C4-2B (cell line): ENCODE data around the gene CTIF.

Experiments used
- ZFX ChIP-seq: fragments of 450-650 bp; IDR thresholded peaks from 2 replicates; pipeline ENCODE4 v1.6.1; 2017
- TF ChIP-seq, protein P1 (sequence below): fragments of 450-650 bp; conservative IDR thresholded peaks from 2 replicates; pipeline ENCODE4 v1.5.1; 2017; ENCODE audit warnings: mild to moderate bottlenecking

DNA sequence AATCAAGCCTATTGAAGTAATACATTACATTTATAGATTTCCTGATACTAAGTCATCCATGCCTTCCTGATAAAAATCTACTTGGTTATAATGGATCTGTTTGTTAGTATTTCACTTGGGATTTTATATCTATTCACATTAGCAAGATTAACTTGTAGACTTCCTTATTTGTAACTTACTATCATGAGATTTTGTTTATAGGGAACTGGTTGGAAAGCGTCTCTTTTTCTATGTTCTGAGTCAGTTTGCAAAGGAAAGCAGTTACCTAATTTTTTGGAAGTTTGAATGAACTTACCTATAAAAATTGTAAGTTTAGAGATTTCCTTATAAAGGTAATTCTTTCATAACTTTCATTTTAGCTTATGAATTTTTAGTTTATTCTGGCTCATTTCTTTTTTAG is 270.5 kb downstream of the CTIF start:
- TF ChIP-seq, protein P1, sequence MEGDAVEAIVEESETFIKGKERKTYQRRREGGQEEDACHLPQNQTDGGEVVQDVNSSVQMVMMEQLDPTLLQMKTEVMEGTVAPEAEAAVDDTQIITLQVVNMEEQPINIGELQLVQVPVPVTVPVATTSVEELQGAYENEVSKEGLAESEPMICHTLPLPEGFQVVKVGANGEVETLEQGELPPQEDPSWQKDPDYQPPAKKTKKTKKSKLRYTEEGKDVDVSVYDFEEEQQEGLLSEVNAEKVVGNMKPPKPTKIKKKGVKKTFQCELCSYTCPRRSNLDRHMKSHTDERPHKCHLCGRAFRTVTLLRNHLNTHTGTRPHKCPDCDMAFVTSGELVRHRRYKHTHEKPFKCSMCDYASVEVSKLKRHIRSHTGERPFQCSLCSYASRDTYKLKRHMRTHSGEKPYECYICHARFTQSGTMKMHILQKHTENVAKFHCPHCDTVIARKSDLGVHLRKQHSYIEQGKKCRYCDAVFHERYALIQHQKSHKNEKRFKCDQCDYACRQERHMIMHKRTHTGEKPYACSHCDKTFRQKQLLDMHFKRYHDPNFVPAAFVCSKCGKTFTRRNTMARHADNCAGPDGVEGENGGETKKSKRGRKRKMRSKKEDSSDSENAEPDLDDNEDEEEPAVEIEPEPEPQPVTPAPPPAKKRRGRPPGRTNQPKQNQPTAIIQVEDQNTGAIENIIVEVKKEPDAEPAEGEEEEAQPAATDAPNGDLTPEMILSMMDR = no peak
- no peak for TF ChIP-seq ZFX
